LNCaP clone FGC (cell line): ENCODE data around the gene SORBS1.
"Not testable (repeated sequence)": the region's sequence is repeated elsewhere in the genome, so short reads cannot be mapped to it uniquely, and the experiment has no call there.

Source experiments
- DNase-seq: peaks from one replicate; pipeline ENCODE4 v3.0.0-alpha.2; 2011; ENCODE audit warnings: low read depth
- H3K4me3 ChIP-seq: 2 replicates; pipeline ENCODE4 v1.5.1; 2011; ENCODE audit warnings: mild to moderate bottlenecking, low read depth, low read length, control low read depth
- TF ChIP-seq, protein P1 (sequence below): IDR thresholded peaks from 2 replicates; pipeline ENCODE4 v1.5.1; 2012; ENCODE audit warnings: mild to moderate bottlenecking; ENCODE audit not compliant: control insufficient read depth, insufficient read depth; ENCODE audit errors: extremely low read depth

SORBS1 gene

DNA sequence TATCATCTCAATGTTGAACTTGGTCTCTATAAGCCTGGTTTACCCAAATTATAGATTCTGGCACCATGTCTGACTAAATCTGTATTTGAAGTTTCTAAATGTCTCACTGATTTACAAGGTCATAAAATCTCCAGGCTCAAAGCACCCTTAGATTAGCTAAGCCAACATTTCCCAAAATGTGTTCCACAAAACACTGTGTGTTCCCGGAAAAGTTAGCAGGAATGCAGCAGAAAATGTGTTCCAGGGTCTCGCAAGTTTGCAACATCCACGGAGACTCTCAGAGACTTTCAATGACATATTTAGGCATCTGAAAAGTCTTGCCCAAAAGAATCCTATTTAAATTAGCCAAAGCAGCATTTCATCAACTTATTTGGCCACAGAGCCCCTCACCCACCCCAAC is 91.9 kb downstream of the SORBS1 start:
- no peak for DNase-seq
- TF ChIP-seq, protein P1, sequence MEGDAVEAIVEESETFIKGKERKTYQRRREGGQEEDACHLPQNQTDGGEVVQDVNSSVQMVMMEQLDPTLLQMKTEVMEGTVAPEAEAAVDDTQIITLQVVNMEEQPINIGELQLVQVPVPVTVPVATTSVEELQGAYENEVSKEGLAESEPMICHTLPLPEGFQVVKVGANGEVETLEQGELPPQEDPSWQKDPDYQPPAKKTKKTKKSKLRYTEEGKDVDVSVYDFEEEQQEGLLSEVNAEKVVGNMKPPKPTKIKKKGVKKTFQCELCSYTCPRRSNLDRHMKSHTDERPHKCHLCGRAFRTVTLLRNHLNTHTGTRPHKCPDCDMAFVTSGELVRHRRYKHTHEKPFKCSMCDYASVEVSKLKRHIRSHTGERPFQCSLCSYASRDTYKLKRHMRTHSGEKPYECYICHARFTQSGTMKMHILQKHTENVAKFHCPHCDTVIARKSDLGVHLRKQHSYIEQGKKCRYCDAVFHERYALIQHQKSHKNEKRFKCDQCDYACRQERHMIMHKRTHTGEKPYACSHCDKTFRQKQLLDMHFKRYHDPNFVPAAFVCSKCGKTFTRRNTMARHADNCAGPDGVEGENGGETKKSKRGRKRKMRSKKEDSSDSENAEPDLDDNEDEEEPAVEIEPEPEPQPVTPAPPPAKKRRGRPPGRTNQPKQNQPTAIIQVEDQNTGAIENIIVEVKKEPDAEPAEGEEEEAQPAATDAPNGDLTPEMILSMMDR: no peak
- no peak overlapping the region for H3K4me3 ChIP-seq

DNA sequence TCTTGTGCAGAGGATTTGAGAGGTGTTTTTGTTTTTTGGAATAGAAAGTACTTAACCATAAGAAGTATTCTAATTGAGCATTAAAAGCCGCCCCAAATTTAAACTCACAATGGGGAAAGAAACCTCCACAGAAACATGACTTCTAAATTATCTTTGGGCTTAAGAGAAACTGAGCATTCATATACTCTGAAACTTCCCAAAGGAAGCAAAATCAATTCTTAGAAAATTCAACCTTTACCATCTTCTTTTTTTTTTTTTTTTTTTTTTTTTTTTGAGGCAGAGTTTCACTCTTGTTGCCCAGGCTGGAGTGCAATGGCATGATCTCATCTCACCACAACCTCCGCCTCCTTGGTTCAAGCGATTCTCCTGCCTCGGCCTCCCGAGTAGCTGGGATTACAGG is 93.5 kb downstream of the SORBS1 start:
- not testable (repeated sequence) for H3K4me3 ChIP-seq, DNase-seq

DNA sequence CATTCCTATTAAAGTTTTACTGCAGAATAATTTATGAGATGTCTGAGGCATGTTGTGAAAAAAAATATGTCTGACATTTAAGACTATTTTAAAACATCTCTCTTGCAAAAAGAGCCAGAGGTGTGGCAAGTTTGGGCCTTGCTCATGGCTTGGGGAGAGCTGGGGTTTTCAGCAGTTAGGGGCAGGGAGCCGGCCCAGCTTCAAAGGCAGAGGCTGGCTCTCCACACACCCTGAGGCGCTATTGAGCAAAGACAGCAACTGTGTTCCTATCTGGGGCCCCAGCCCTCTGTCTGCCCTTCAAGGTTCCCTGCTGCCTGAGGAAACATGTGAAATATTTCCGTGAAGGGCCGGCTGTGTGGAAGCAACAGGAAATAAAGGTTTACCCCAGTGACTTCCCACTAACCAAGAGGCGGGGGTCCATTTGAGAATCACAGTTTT is 94.0 kb downstream of the SORBS1 start:
- TF ChIP-seq, protein P1: no peak
- no peak for DNase-seq
- no peak overlapping the region for H3K4me3 ChIP-seq

DNA sequence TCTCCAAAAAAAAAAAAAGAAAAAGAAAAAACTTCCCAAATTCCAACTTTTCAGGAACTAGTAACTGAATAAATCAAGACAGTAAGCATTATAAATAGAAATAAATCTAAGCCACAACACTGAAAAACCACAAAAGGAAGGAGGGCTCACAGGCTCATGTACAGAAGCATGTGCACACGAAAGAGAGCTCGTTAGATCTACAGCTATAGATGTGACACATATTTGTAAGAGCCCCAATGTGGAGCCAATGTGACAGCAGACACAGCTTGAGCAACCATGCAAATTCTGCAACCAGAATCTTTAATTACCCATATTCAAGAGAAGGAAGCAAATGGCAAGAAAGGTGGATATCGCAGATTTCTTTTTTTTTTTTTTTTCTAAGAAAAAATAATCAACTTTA is 94.7 kb downstream of the SORBS1 start:
- no peak for DNase-seq
- H3K4me3 ChIP-seq: no peak overlapping the region
- TF ChIP-seq, protein P1: no peak

DNA sequence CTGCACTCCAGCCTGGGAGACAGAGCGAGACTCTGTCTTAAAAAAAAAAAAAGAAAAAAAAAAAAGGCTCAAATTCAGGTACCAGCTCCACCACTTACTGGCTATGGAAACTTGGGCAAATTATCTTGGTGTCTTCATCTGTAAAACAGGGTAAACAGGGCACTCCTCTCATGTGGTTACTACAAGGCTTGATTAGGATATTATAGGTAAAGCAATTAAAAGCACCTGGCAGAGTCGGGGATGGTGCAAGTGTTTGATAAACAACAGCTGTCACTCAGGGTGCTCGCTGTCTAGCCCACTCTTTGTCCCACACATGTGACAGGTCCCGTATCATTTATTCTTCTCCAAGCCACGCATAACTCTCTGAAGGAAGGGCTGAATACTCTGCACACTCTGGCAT is 96.9 kb downstream of the SORBS1 start:
- no peak for DNase-seq
- TF ChIP-seq, protein P1: no peak
- no peak overlapping the region for H3K4me3 ChIP-seq

DNA sequence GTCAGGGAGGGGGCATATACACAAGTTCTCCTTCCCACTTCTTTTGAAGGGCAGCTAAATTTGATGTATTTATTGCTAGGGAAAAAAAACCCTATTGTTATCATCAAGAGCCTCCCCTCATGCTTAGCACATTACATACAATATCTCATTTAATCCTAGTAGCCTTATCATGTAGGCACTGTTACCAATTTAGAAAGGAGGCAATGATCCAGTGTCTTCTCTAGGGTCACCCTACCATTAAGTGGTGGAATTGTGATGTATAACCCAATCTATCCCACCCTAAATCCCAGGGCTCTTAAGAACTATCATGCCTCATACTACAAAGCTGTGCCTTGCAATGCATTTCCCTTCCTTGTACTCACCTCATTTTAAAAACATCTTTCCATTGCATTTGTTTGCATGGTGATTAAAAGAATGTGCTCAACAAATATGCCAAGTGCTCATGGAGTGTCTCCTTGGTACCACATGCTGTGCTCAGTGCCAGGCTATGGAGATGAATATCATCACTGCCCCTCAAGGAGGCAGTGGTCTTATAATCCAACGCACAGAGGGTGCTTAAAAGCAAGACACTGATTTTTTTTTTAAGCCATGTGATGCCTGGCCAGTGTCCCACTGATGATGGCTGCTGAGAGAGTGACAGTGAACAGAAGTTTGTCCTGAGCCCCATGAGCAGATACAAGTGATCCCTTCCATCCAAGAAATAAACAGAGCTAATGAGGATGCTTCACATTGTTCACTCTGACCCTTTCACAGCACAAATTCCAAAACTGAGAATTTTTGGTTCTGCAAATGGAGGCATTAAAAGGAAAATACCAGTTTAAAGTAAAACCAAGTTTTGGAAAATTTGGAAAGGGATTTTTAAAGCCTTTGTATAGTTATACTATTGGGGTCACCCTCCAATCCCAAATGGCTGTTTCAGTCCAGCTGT is 98.2 kb downstream of the SORBS1 start:
- no peak for DNase-seq
- TF ChIP-seq, protein P1: no peak
- no peak overlapping the region for H3K4me3 ChIP-seq

DNA sequence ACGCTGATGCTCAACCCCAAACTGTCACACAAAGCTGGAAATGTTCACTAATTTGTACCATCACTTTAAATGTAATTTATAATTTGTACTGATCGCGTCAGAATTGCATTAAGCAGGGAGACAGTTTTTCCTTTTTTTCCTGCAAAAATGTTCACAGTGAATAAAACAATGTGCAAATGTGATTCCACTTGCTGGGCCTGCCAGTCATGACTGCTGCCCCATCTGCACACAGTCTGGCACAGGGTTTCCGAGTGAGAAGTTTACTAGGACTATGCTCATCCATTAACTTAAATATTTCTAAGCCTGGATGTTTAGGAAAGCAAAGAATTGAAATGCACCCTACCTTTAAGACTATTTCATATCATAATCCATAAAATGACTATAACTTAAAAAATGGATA is 99.6 kb downstream of the SORBS1 start:
- H3K4me3 ChIP-seq: no peak overlapping the region
- TF ChIP-seq, protein P1: no peak
- DNase-seq: no peak
